Measurements from ENCODE around the gene CD200.

Gene CD200

GRCh38 chr3:112405845-112406244 lies 72.9 kb downstream of the CD200 start:
- Histone ChIP-seq H3K27ac (ENCODE audit: low read length) (no peak overlapping the region), H3K27me3 (ENCODE audit: insufficient read depth, low read length) (no peaks in the 10 kb centered on the region), H3K4me1 (ENCODE audit: insufficient read depth, low read length) (peaks cover 43% of the 10 kb centered on the region), H3K9me3 (ENCODE audit: insufficient read depth, low read depth, low read length) (no peaks in the 10 kb centered on the region), H3K36me3 (ENCODE audit: insufficient read depth, low read depth, low read length) (no peaks in the 10 kb centered on the region), H3K9ac (ENCODE audit: low read depth, low read length) (no peak overlapping the region), H3K4me3 (ENCODE audit: low read length) (no peak overlapping the region)

DNA sequence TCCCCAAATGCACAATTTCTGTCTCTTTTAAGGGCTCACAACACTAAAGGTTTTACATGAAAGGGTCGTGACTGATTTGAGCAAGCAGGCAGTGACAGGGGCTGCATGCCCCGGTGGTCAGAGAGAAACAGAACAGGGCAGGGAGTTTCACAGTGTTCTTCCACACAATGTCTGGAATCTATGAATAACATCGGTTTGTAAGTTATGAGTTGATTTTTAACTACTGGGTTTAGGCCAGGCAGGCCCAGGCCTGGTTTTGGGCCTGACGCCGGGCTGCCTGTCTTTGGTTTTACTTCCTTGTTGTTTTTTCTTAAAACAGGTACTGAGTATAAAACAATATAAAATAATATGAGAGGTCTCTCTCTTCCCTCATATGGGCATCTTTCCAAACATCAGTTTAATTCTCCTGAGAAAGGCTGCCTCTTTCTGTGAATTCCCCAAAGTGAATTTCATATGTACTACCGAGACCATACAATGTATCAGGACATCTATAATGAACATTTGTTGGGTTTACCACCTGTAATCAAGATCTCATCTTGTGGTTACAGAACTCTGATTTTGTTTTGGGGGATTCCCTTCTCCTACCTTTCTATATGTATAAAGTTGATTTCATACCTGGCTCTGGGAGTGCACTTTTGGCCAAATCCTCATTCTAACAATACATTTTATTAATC lies 74.4 kb downstream of the CD200 start:
- H3K9me3 ChIP-seq (ENCODE audit: insufficient read depth, low read depth, low read length) = no peaks in the 10 kb centered on the region
- H3K9ac ChIP-seq (ENCODE audit: low read depth, low read length) = no peak overlapping the region
- H3K36me3 ChIP-seq (ENCODE audit: insufficient read depth, low read depth, low read length) = no peaks in the 10 kb centered on the region
- H3K4me1 ChIP-seq (ENCODE audit: insufficient read depth, low read length) = peaks cover 32% of the 10 kb centered on the region
- no peak overlapping the region for H3K4me3 ChIP-seq (ENCODE audit: low read length)
- H3K27ac ChIP-seq (ENCODE audit: low read length) = no peak overlapping the region
- no peaks in the 10 kb centered on the region for H3K27me3 ChIP-seq (ENCODE audit: insufficient read depth, low read length)

- Histone ChIP-seq H3K36me3 (ENCODE audit: insufficient read depth, low read depth, low read length) (no peaks in the 10 kb centered on the region), H3K9ac (ENCODE audit: low read depth, low read length) (no peak overlapping the region), H3K4me1 (ENCODE audit: insufficient read depth, low read length) (peaks cover 31% of the 10 kb centered on the region), H3K4me3 (ENCODE audit: low read length) (no peak overlapping the region), H3K27ac (ENCODE audit: low read length) (no peak overlapping the region), H3K27me3 (ENCODE audit: insufficient read depth, low read length) (no peaks in the 10 kb centered on the region), H3K9me3 (ENCODE audit: insufficient read depth, low read depth, low read length) (no peaks in the 10 kb centered on the region)
These were observed 75.1 kb downstream of the CD200 start for GRCh38 chr3:112407888-112408702.

GRCh38 chr3:112409041-112409440 lies 76.1 kb downstream of the CD200 start:
- Histone ChIP-seq H3K36me3 (ENCODE audit: insufficient read depth, low read depth, low read length) (no peaks in the 10 kb centered on the region), H3K9ac (ENCODE audit: low read depth, low read length) (no peak overlapping the region), H3K4me1 (ENCODE audit: insufficient read depth, low read length) (peaks cover 31% of the 10 kb centered on the region), H3K4me3 (ENCODE audit: low read length) (no peak overlapping the region), H3K27ac (ENCODE audit: low read length) (no peak overlapping the region), H3K9me3 (ENCODE audit: insufficient read depth, low read depth, low read length) (no peaks in the 10 kb centered on the region), H3K27me3 (ENCODE audit: insufficient read depth, low read length) (no peaks in the 10 kb centered on the region)

- H3K4me1 ChIP-seq (ENCODE audit: insufficient read depth, low read length) = peaks cover 14% of the 10 kb centered on the region
- no peaks in the 10 kb centered on the region for H3K9me3 ChIP-seq (ENCODE audit: insufficient read depth, low read depth, low read length)
- H3K4me3 ChIP-seq (ENCODE audit: low read length) = no peak overlapping the region
- H3K36me3 ChIP-seq (ENCODE audit: insufficient read depth, low read depth, low read length) = peaks cover 4% of the 10 kb centered on the region; the same call in 1 of the 2 replicates
- no peak overlapping the region for H3K27ac ChIP-seq (ENCODE audit: low read length)
- H3K9ac ChIP-seq (ENCODE audit: low read depth, low read length) = no peak overlapping the region
- H3K27me3 ChIP-seq (ENCODE audit: insufficient read depth, low read length) = no peaks in the 10 kb centered on the region
These were observed 78.5 kb downstream of the CD200 start for GRCh38 chr3:112411425-112411824.

All from iPS-20b (cell line).